ENCODE measurements around the gene CACNA2D3.

DNA sequence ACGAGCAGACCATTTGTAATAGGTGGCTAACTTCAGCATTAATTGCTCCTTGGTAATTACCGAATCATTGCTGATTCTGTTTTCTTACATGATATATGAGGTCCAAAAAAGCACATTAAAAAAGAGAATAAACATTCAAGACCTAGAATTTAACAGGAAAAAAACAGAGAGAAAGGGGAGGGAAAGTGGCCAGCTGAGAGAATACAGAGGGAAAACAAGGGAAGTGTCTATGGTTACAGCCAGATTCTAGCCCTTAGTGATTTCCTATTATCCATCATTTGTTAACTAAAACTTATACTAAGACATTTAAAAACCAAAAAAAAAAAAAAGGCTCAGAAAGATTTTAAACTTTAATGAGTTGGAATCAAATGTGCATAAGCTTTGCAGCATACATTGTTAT is 636.8 kb downstream of the CACNA2D3 start:
- TF ChIP-seq TAF1 (IDR thresholded peaks at IDR 0.05; ENCODE audit: borderline replicate concordance, insufficient read depth, low read length), result no peak
- TF ChIP-seq, protein P1, sequence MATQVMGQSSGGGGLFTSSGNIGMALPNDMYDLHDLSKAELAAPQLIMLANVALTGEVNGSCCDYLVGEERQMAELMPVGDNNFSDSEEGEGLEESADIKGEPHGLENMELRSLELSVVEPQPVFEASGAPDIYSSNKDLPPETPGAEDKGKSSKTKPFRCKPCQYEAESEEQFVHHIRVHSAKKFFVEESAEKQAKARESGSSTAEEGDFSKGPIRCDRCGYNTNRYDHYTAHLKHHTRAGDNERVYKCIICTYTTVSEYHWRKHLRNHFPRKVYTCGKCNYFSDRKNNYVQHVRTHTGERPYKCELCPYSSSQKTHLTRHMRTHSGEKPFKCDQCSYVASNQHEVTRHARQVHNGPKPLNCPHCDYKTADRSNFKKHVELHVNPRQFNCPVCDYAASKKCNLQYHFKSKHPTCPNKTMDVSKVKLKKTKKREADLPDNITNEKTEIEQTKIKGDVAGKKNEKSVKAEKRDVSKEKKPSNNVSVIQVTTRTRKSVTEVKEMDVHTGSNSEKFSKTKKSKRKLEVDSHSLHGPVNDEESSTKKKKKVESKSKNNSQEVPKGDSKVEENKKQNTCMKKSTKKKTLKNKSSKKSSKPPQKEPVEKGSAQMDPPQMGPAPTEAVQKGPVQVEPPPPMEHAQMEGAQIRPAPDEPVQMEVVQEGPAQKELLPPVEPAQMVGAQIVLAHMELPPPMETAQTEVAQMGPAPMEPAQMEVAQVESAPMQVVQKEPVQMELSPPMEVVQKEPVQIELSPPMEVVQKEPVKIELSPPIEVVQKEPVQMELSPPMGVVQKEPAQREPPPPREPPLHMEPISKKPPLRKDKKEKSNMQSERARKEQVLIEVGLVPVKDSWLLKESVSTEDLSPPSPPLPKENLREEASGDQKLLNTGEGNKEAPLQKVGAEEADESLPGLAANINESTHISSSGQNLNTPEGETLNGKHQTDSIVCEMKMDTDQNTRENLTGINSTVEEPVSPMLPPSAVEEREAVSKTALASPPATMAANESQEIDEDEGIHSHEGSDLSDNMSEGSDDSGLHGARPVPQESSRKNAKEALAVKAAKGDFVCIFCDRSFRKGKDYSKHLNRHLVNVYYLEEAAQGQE (IDR thresholded peaks at IDR 0.05; ENCODE audit: insufficient read depth in 1 of 2, low read depth in 2 of 2, low read length in 2 of 2), result no peak
- no peak for TF ChIP-seq SIN3A (IDR thresholded peaks at IDR 0.05; ENCODE audit: borderline replicate concordance, insufficient read depth, low read length)
- TF ChIP-seq POLR2AphosphoS5 (IDR thresholded peaks at IDR 0.05; ENCODE audit: low read depth, low read length), result no peak
